ENCODE results near the gene MIDN.

GRCh38 chr19:1261798-1262622 lies 13.6 kb downstream of the MIDN start:
- TF ChIP-seq CTCF (IDR thresholded peaks at IDR 0.05) (no peak), POLR2A (IDR thresholded peaks at IDR 0.05) (no peak)
